Measurements from ENCODE around the gene GAS6.

DNA sequence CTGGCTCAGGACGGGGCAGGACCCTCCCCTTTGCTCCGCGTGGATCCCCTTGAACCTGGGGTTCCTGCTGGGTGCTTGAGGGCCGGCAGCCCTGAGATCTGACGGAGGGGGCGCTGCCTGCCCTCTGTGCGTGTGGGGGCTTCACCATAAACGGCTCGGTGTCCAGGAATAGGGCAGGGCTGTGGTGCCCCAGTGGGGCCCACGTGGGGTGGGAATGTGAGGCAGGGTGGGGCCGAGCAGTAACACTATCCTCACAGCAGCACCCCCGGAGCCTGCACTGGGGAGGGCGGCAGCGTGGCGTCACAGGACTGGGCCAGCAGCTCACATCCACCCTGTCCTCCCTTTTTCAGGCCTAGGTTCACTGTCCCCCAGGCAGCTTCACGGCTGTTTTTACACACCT, 38.0 kb downstream of the GAS6 start:
- TF ChIP-seq, protein P1, sequence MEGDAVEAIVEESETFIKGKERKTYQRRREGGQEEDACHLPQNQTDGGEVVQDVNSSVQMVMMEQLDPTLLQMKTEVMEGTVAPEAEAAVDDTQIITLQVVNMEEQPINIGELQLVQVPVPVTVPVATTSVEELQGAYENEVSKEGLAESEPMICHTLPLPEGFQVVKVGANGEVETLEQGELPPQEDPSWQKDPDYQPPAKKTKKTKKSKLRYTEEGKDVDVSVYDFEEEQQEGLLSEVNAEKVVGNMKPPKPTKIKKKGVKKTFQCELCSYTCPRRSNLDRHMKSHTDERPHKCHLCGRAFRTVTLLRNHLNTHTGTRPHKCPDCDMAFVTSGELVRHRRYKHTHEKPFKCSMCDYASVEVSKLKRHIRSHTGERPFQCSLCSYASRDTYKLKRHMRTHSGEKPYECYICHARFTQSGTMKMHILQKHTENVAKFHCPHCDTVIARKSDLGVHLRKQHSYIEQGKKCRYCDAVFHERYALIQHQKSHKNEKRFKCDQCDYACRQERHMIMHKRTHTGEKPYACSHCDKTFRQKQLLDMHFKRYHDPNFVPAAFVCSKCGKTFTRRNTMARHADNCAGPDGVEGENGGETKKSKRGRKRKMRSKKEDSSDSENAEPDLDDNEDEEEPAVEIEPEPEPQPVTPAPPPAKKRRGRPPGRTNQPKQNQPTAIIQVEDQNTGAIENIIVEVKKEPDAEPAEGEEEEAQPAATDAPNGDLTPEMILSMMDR (IDR thresholded peaks at IDR 0.05) = no peak
- TF ChIP-seq POLR2A (IDR thresholded peaks at IDR 0.05) = no peak
